Measurements from ENCODE around the gene HDAC4.

DNA sequence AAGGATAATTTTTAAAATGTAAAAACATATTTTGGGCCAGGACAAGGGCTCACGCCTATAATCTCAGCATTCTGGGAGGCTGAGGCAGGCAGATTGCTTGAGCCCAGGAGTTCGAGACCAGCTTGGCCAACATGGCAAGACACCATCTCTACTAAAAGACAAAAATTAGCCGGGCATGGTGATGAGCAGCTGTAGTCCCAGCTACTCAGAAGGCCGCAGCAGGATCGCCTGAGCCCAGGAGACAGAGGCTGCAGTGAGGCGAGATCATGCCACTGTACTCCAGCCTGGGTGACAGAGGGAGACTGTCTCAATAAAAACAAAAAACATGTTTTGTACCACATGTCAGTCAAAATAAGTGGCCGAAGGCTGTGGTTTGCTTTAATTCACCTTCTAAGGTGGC lies 122.5 kb downstream of the HDAC4 start:
- no peak for TF ChIP-seq POLR2AphosphoS5 (IDR thresholded peaks at IDR 0.05)
- no peak for TF ChIP-seq EP300 (IDR thresholded peaks at IDR 0.05)
- TF ChIP-seq, protein P1, sequence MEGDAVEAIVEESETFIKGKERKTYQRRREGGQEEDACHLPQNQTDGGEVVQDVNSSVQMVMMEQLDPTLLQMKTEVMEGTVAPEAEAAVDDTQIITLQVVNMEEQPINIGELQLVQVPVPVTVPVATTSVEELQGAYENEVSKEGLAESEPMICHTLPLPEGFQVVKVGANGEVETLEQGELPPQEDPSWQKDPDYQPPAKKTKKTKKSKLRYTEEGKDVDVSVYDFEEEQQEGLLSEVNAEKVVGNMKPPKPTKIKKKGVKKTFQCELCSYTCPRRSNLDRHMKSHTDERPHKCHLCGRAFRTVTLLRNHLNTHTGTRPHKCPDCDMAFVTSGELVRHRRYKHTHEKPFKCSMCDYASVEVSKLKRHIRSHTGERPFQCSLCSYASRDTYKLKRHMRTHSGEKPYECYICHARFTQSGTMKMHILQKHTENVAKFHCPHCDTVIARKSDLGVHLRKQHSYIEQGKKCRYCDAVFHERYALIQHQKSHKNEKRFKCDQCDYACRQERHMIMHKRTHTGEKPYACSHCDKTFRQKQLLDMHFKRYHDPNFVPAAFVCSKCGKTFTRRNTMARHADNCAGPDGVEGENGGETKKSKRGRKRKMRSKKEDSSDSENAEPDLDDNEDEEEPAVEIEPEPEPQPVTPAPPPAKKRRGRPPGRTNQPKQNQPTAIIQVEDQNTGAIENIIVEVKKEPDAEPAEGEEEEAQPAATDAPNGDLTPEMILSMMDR (IDR thresholded peaks at IDR 0.05) = no peak
- TF ChIP-seq POLR2A (IDR thresholded peaks at IDR 0.05) = no peak

Measured in stomach (tissue), 4 donors.